ENCODE measurements around the gene ZNF750. TPM values are rescaled to one million over a fixed set of nuclear protein-coding genes. Genes with fewer than 3 reads are reported as not detected.
A peak's percentile ranks its signal among the peaks of the same experiment; 100 is the strongest.

Gene ZNF750
- polyA plus RNA-seq, 3 donors: not detected

DNA sequence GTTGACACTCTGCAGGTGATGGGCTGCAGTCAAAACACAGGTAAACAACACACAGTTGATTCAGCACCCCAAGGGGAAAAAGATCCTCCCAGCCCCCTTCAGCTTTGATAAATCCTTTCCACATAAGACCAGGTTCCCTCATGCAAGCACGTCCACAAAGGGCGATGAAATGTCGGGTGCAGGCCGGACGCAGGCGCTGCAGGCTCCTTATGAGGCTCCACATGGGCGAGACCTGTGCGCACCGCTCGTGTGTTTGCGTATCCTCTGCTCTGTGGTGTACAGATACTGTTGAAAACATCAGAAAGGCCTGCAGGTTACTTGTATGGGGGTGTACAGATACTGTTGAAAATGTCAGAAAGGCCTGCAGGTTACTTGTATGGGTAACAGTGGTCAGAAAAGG is 14.4 kb upstream of the ZNF750 start:
- Mint-ChIP-seq H3K9me3 (no peaks in the 10 kb centered on the region), H3K4me3 (no peak overlapping the region), H3K36me3 (peaks cover 15 to 19% of the 10 kb centered on the region in 2 donors), H3K27ac (peak overlapping the region in 1 of 7 donors; percentile 54), H3K27me3 (ENCODE audit: low read depth in 3 of 3) (peaks cover 0 to 5% (median under 1%) of the 10 kb centered on the region in 3 donors), H3K4me1 (peaks cover 13% of the 10 kb centered on the region)
- 99% methylated on average over 10 of the region's 11 CpGs for WGBS (ENCODE audit: insufficient coverage)
- TF ChIP-seq, protein P1, sequence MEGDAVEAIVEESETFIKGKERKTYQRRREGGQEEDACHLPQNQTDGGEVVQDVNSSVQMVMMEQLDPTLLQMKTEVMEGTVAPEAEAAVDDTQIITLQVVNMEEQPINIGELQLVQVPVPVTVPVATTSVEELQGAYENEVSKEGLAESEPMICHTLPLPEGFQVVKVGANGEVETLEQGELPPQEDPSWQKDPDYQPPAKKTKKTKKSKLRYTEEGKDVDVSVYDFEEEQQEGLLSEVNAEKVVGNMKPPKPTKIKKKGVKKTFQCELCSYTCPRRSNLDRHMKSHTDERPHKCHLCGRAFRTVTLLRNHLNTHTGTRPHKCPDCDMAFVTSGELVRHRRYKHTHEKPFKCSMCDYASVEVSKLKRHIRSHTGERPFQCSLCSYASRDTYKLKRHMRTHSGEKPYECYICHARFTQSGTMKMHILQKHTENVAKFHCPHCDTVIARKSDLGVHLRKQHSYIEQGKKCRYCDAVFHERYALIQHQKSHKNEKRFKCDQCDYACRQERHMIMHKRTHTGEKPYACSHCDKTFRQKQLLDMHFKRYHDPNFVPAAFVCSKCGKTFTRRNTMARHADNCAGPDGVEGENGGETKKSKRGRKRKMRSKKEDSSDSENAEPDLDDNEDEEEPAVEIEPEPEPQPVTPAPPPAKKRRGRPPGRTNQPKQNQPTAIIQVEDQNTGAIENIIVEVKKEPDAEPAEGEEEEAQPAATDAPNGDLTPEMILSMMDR (IDR thresholded peaks at IDR 0.05): no peak
- Histone ChIP-seq H3K27ac (ENCODE audit: low read depth in 1 of 2, low read length in 2 of 2) (no peak overlapping the region), H3K4me3 (replicated peaks in 1 of 3; ENCODE audit: low read depth in 2 of 3, low read length in 3 of 3) (no peak overlapping the region), H3K79me2 (ENCODE audit: insufficient read depth, low read length) (no peaks in the 10 kb centered on the region), H3K27me3 (ENCODE audit: control insufficient read depth in 2 of 2, insufficient read depth in 2 of 2, low read length in 2 of 2) (no peaks in the 10 kb centered on the region), H4K20me1 (ENCODE audit: insufficient read depth, low read length) (no peaks in the 10 kb centered on the region), H3K4me1 (ENCODE audit: control insufficient read depth in 1 of 2, insufficient read depth in 2 of 2, low read length in 2 of 2) (peaks cover 16 to 19% of the 10 kb centered on the region in 2 donors), H3K9me3 (replicated peaks in 1 of 2; ENCODE audit: control insufficient read depth in 1 of 2, insufficient read depth in 1 of 2, low read length in 2 of 2) (no peaks in the 10 kb centered on the region), H2AFZ (ENCODE audit: insufficient read depth, low read depth, low read length, poor library complexity, severe bottlenecking) (no peak overlapping the region), H3K4me2 (replicated peaks; ENCODE audit: extremely low read depth, low read length, poor library complexity, severe bottlenecking) (no peak overlapping the region), H3K9ac (ENCODE audit: insufficient read depth, low read length, poor library complexity, severe bottlenecking) (no peak overlapping the region), H3K36me3 (replicated peaks in 1 of 2; ENCODE audit: control insufficient read depth in 1 of 2, insufficient read depth in 2 of 2, low read length in 2 of 2) (no peaks in the 10 kb centered on the region)
- intact Hi-C loops (cut with micrococcal nuclease): no loop called here
- DNase-seq: no peak

GRCh38 chr17:82851381-82851780 is 11.6 kb upstream of the ZNF750 start:
- Histone ChIP-seq H3K79me2 (ENCODE audit: insufficient read depth, low read length) (no peaks in the 10 kb centered on the region), H3K4me1 (ENCODE audit: control insufficient read depth in 1 of 2, insufficient read depth in 2 of 2, low read length in 2 of 2) (peaks cover 10 to 13% of the 10 kb centered on the region in 2 donors), H3K36me3 (replicated peaks in 1 of 2; ENCODE audit: control insufficient read depth in 1 of 2, insufficient read depth in 2 of 2, low read length in 2 of 2) (no peaks in the 10 kb centered on the region), H3K9me3 (replicated peaks in 1 of 2; ENCODE audit: control insufficient read depth in 1 of 2, insufficient read depth in 1 of 2, low read length in 2 of 2) (no peaks in the 10 kb centered on the region), H3K27me3 (ENCODE audit: control insufficient read depth in 2 of 2, insufficient read depth in 2 of 2, low read length in 2 of 2) (no peaks in the 10 kb centered on the region), H2AFZ (ENCODE audit: insufficient read depth, low read depth, low read length, poor library complexity, severe bottlenecking) (no peak overlapping the region), H3K9ac (ENCODE audit: insufficient read depth, low read length, poor library complexity, severe bottlenecking) (no peak overlapping the region), H3K4me2 (replicated peaks; ENCODE audit: extremely low read depth, low read length, poor library complexity, severe bottlenecking) (no peak overlapping the region), H4K20me1 (ENCODE audit: insufficient read depth, low read length) (no peaks in the 10 kb centered on the region), H3K27ac (ENCODE audit: low read depth in 1 of 2, low read length in 2 of 2) (no peak overlapping the region), H3K4me3 (replicated peaks in 1 of 3; ENCODE audit: low read depth in 2 of 3, low read length in 3 of 3) (no peak overlapping the region)
- Mint-ChIP-seq H3K4me3 (no peak overlapping the region), H3K27ac (no peak overlapping the region), H3K9me3 (no peaks in the 10 kb centered on the region), H3K4me1 (peaks cover 10% of the 10 kb centered on the region), H3K36me3 (peaks cover 17 to 19% of the 10 kb centered on the region in 2 donors), H3K27me3 (ENCODE audit: low read depth in 3 of 3) (peaks cover 0 to 7% (median 5%) of the 10 kb centered on the region in 3 donors)
- intact Hi-C loops (cut with micrococcal nuclease): no loop called here
- DNase-seq: no peak
- TF ChIP-seq, protein P1 (IDR thresholded peaks at IDR 0.05): no peak
- WGBS (ENCODE audit: insufficient coverage): 97% methylated on average over 8 of the region's 12 CpGs
